Prostate gland (tissue), 2 donors: Measurements from ENCODE around the gene SELENBP1. TPM values are rescaled to one million over a fixed set of nuclear protein-coding genes. Genes with fewer than 3 reads are reported as not detected.

Experiments
- DNase-seq: peaks from one replicate; pipeline ENCODE4 v3.0.0-alpha.2; 2019; ENCODE audit warnings: low spot score
- H3K27ac ChIP-seq, 2 donors: fragments of 200-600 bp; sonication (generic); 2 replicates each; pipeline ENCODE4 v1.5.1; 2017 to 2019
- H3K27me3 ChIP-seq: fragments of 200-600 bp; sonication (generic); replicated peaks from 2 replicates; pipeline ENCODE4 v1.5.1; 2019; ENCODE audit not compliant: insufficient read depth
- H3K36me3 ChIP-seq, 2 donors: fragments of 200-600 bp; sonication (generic); 1 replicate in 1 of 2; 2 replicates in 1 of 2; pipeline versions ENCODE4 v1.5.1 to v1.8.1; 2017 to 2019
- H3K4me1 ChIP-seq: fragments of 200-600 bp; sonication (generic); replicated peaks from 2 replicates; pipeline ENCODE4 v1.5.1; 2019
- H3K4me3 ChIP-seq, 2 donors: fragments of 200-600 bp; sonication (generic); 2 replicates each; pipeline ENCODE4 v1.5.1; 2017 to 2019
- H3K9me3 ChIP-seq: fragments of 200-600 bp; sonication (generic); 2 replicates; pipeline ENCODE4 v1.5.1; 2017
- POLR2A ChIP-seq: fragments of 450-650 bp; IDR thresholded peaks from one replicate; pipeline ENCODE4 v1.6.1; 2016; ENCODE audit warnings: antibody characterized with exemption, mild to moderate bottlenecking
- POLR2AphosphoS5 ChIP-seq: sonication (generic); formaldehyde crosslinking; IDR thresholded peaks from one replicate; pipeline ENCODE4 v1.6.1; 2017; ENCODE audit warnings: antibody characterized with exemption
- WGBS: methylation state at CpG from one replicate; pipeline ENCODE4 v1.1.5; 2018; 5-methylcytosine and 5-hydroxymethylcytosine counted together
- intact Hi-C: fragments of 100-400 bp; cut with DNase I; formaldehyde crosslinking; loops from one replicate; pipeline ENCODE4 v1.14.2; 2022
- total RNA-seq, 2 donors: library from RNA; depleted of rRNA; stranded (reverse); fragments of >200 nt; gene quantifications; one replicate each; pipeline ENCODE4 v1.1.0, GENCODE V29; 2016
- TF ChIP-seq, protein P1 (sequence below), 4 experiments: fragments of 200-600 bp in 2 of 4; fragments of 450-650 bp in 2 of 4; sonication (generic) in 2 of 4; IDR thresholded peaks; 1 replicate in 3 of 4; 2 replicates in 1 of 4; pipeline ENCODE4 v1.5.1; 2016 to 2019; ENCODE audit warnings: antibody characterized with exemption in 4 of 4, mild to moderate bottlenecking in 2 of 4, moderate library complexity in 2 of 4

SELENBP1 gene
- total RNA-seq, 2 donors from 2014 or later = 104 to 108 TPM

DNA sequence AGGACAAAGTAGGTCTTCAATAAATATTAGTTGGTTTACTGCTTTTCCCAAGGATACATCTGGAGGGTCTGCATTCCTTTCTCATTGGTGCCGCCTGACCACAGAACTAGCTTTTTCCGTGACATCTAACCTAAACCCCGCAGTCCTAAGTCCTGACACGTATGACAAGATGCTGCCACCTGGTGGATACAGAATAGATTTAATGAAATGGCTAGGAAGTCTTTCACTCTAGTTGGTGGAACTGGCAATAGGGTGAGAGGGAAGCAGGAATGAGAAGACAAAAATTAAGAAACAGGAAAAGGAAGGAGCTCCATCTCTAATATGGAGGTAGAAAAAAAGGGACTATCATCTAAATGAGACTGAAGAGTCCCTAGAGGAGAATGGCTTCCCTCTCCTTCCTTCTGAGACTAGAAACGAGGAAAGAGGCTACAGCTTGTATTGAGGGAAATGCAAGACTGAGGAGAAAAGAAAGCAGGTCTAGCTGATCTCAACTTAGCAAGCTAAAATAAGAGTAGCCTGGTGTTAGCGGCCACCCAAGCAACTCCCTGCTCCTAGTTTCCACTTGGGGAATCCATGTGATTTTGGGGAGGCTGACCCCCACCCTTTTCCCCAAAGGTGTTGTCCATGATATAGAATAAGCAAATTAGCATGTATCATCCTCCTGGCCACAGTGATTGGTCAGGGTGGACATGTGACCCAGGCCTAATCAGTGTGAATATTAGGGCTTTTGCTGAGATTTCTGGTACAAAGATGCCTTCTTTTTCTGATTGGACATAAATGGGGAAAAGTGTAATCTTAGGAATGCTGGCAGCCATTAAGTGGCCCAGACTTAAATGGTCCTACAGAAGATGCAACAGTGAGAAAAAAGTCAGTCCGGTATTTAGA lies 31.4 kb downstream of the SELENBP1 start:
- H3K9me3 ChIP-seq = no peaks in the 10 kb centered on the region
- H3K4me1 ChIP-seq = peaks cover 2% of the 10 kb centered on the region
- 31% methylated on average over 7 of the region's 7 CpGs for WGBS
- H3K4me3 ChIP-seq = no peak overlapping the region
- H3K27ac ChIP-seq = no peak overlapping the region
- no peaks in the 10 kb centered on the region for H3K27me3 ChIP-seq
- intact Hi-C loops = loop anchor here (5.0 kb wide), 2 partner anchors 39 to 59 kb away; partner anchors contain the start of gene ZNF687
- TF ChIP-seq POLR2A = no peak
- TF ChIP-seq POLR2AphosphoS5 = peak; percentile 72
- TF ChIP-seq, protein P1, sequence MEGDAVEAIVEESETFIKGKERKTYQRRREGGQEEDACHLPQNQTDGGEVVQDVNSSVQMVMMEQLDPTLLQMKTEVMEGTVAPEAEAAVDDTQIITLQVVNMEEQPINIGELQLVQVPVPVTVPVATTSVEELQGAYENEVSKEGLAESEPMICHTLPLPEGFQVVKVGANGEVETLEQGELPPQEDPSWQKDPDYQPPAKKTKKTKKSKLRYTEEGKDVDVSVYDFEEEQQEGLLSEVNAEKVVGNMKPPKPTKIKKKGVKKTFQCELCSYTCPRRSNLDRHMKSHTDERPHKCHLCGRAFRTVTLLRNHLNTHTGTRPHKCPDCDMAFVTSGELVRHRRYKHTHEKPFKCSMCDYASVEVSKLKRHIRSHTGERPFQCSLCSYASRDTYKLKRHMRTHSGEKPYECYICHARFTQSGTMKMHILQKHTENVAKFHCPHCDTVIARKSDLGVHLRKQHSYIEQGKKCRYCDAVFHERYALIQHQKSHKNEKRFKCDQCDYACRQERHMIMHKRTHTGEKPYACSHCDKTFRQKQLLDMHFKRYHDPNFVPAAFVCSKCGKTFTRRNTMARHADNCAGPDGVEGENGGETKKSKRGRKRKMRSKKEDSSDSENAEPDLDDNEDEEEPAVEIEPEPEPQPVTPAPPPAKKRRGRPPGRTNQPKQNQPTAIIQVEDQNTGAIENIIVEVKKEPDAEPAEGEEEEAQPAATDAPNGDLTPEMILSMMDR (IDR thresholded peaks at IDR 0.05) = peak; percentile 37 to 77 (median 74)
- peak; percentile 62 for DNase-seq
- H3K36me3 ChIP-seq = no peaks in the 10 kb centered on the region

DNA sequence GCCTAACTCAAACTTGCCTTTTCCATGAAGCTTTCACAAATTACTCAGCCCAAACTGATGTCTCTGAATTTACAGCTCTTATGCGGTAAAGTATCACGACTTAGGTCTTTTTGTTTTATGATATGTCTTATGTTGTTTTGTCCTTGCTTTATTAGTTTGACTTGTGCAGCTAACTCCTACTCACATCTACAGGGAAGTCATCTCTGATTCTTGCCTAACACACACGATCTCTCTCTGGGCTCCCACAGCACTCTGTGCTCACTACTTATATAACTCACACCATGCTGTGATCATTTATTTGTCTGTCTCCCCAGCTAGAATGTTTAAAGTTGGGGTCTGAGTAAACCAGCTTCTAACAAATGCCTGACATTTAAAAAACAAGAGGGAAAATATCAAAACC lies 35.9 kb downstream of the SELENBP1 start:
- H3K4me1 ChIP-seq = no peaks in the 10 kb centered on the region
- no peaks in the 10 kb centered on the region for H3K27me3 ChIP-seq
- no peak overlapping the region for H3K4me3 ChIP-seq
- H3K36me3 ChIP-seq = no peaks in the 10 kb centered on the region
- WGBS = 60% methylated on average over 3 of the region's 3 CpGs
- TF ChIP-seq POLR2A (no peak), POLR2AphosphoS5 (no peak)
- TF ChIP-seq, protein P1 (IDR thresholded peaks at IDR 0.05) = no peak
- intact Hi-C loops = no loop called here
- H3K9me3 ChIP-seq = no peaks in the 10 kb centered on the region
- no peak overlapping the region for H3K27ac ChIP-seq
- no peak for DNase-seq

DNA sequence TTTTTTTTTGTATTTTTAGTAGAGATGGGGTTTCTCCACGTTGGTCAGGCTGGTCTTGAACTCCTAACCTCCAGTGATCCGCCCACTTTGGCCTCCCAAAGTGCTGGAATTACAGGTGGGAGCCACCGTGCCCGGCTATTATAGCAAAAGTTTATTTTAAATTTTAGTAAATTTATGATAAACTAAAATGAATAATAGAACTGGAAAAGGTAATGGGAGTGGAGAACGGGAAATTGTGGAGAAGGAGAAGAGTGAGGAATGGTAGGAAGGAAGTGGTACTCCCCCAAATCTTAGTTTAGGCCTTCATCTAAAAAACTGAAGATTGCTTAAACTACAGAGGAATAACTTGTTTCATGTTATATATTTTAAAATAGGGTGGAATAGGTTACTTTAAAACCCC lies 37.7 kb downstream of the SELENBP1 start:
- 85% methylated on average over 5 of the region's 5 CpGs for WGBS
- Histone ChIP-seq H3K27ac (no peak overlapping the region), H3K4me1 (no peaks in the 10 kb centered on the region), H3K4me3 (no peak overlapping the region), H3K27me3 (no peaks in the 10 kb centered on the region), H3K36me3 (no peaks in the 10 kb centered on the region), H3K9me3 (no peaks in the 10 kb centered on the region)
- intact Hi-C loops = no loop called here
- TF ChIP-seq POLR2A (no peak), POLR2AphosphoS5 (no peak)
- TF ChIP-seq, protein P1 (IDR thresholded peaks at IDR 0.05) = no peak
- no peak for DNase-seq

DNA sequence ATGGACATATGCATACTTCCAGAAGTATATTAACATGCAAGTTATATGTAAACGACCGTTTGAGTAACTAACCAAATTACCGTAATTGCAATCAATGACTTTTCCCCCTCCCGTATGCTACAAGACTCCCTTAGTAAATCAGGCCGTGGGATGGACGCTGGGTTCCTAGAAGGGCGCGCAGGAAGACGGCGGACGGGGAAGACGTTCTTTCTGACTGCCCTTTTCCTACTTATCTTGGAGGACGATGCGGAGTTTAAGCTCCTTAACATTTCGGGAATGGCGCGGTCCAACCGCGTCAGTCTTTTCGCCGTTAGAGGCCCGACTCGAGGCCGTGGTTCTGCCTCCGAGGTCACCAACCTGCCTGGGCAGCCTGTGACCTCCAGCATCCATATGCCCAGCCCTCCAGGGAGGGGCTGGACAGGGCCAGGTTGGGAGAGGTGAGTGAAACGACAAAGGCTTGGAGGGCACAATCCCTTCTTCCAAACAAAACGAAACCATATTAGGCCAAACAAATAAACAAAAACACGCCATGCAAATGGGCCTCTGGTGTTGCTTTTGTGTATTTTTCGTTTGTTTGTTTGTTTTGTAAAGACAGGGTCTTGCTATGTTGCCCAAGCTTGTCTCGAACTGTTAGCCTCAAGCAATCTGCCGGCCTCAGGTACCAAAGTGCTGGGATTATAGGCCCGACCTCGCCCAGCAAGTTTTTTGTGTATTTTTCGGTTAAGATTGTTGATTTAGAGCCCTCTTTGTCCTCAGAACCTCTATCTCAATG lies 44.4 kb downstream of the SELENBP1 start:
- intact Hi-C loops = no loop called here
- Histone ChIP-seq H3K4me1 (peaks cover 9% of the 10 kb centered on the region), H3K9me3 (no peaks in the 10 kb centered on the region), H3K4me3 (peak overlapping the region; percentile 75 to 77), H3K36me3 (no peaks in the 10 kb centered on the region), H3K27ac (peak overlapping the region; percentile 87 to 93), H3K27me3 (no peaks in the 10 kb centered on the region)
- 18% methylated on average over 34 of the region's 34 CpGs for WGBS
- no peak for TF ChIP-seq POLR2AphosphoS5
- TF ChIP-seq, protein P1 (IDR thresholded peaks at IDR 0.05) = no peak
- TF ChIP-seq POLR2A = no peak
- DNase-seq = no peak
